GM23248 (cell line): Measurements from ENCODE around the gene C1QTNF1. TPM values are rescaled to one million over a fixed set of nuclear protein-coding genes. Genes with fewer than 3 reads are reported as not detected.

Source experiments
- DNase-seq: peaks from one replicate; pipeline ENCODE4 v3.0.0-alpha.2; 2015
- H2AFZ ChIP-seq: fragments of 200-600 bp; sonication (generic); 2 replicates; pipeline ENCODE4 v1.6.1; 2016; ENCODE audit warnings: antibody characterized with exemption
- H3F3A ChIP-seq: fragments of 200-600 bp; sonication (generic); 2 replicates; pipeline ENCODE4 v1.6.1; 2016; ENCODE audit warnings: mild to moderate bottlenecking, antibody characterized with exemption, mixed run types; ENCODE audit not compliant: insufficient read depth
- H3K27ac ChIP-seq: fragments of 200-600 bp; sonication (generic); 2 replicates; pipeline ENCODE4 v1.5.1; 2016; ENCODE audit warnings: mild to moderate bottlenecking
- H3K27me3 ChIP-seq: fragments of 200-600 bp; sonication (generic); replicated peaks from 2 replicates; pipeline ENCODE4 v1.6.1; 2016; ENCODE audit warnings: mild to moderate bottlenecking; ENCODE audit not compliant: insufficient read depth
- H3K36me3 ChIP-seq: fragments of 200-600 bp; sonication (generic); 2 replicates; pipeline ENCODE4 v1.6.1; 2016; ENCODE audit warnings: low read depth, mild to moderate bottlenecking
- H3K4me1 ChIP-seq: fragments of 200-600 bp; sonication (generic); 2 replicates; pipeline ENCODE4 v1.6.1; 2016; ENCODE audit warnings: mild to moderate bottlenecking; ENCODE audit not compliant: insufficient read depth
- H3K4me2 ChIP-seq: fragments of 200-600 bp; sonication (generic); one replicate; pipeline ENCODE4 v1.6.1; 2016; ENCODE audit warnings: mild to moderate bottlenecking; ENCODE audit not compliant: unreplicated experiment
- H3K4me3 ChIP-seq: fragments of 200-600 bp; sonication (generic); 2 replicates; pipeline ENCODE4 v1.5.1; 2016; ENCODE audit warnings: mild to moderate bottlenecking
- H3K79me2 ChIP-seq: fragments of 200-600 bp; sonication (generic); 2 replicates; pipeline ENCODE4 v1.6.1; 2016; ENCODE audit warnings: mild to moderate bottlenecking; ENCODE audit not compliant: insufficient read depth
- H3K9ac ChIP-seq: fragments of 200-600 bp; sonication (generic); 2 replicates; pipeline ENCODE4 v1.6.1; 2016; ENCODE audit warnings: mild to moderate bottlenecking
- H3K9me2 ChIP-seq: fragments of 200-600 bp; sonication (generic); 2 replicates; pipeline ENCODE4 v1.6.1; 2016; ENCODE audit warnings: mixed run types, mild to moderate bottlenecking, moderate library complexity; ENCODE audit not compliant: insufficient read depth
- H3K9me3 ChIP-seq: fragments of 200-600 bp; sonication (generic); one replicate; pipeline ENCODE4 v1.6.1; 2017; ENCODE audit warnings: low read depth
- H4K20me1 ChIP-seq: fragments of 200-600 bp; sonication (generic); 2 replicates; pipeline ENCODE4 v1.6.0; 2016; ENCODE audit not compliant: insufficient read depth
- EZH2 ChIP-seq: fragments of 200-600 bp; sonication (generic); IDR thresholded peaks from 2 replicates; pipeline ENCODE4 v1.6.1; 2018; ENCODE audit warnings: antibody characterized with exemption, mild to moderate bottlenecking; ENCODE audit not compliant: insufficient read depth, poor library complexity, severe bottlenecking
- EZH2phosphoT487 ChIP-seq: fragments of 200-600 bp; sonication (generic); IDR thresholded peaks from 2 replicates; pipeline ENCODE4 v1.6.1; 2018; ENCODE audit warnings: antibody characterized with exemption, moderate library complexity, mild to moderate bottlenecking, low read depth; ENCODE audit not compliant: insufficient read depth
- WGBS, 2 experiments: methylation state at CpG; one replicate each; pipeline ENCODE4 v1.1.6; 2015 to 2017; ENCODE audit warnings: low lambda C conversion rate in 2 of 2, low coverage in 1 of 2; ENCODE audit errors: missing lambda C conversion rate in 2 of 2; 5-methylcytosine and 5-hydroxymethylcytosine counted together
- in situ Hi-C: fragments of 300-500 bp; cut with MboI; formaldehyde crosslinking; loops from 2 replicates; pipeline ENCODE4 v1.15.0; 2020
- polyA plus RNA-seq: library from polyadenylated mRNA; unstranded; fragments of >200 nt; fragmentation: Nextera tagmentation; extraction: Ambion mirVana; gene quantifications from 2 replicates; pipeline ENCODE4 v1.2.1, GENCODE V29; 2016
- total RNA-seq: library from RNA; depleted of rRNA; stranded (reverse); fragments of >200 nt; shearing (Covaris generic); gene quantifications from 2 replicates; pipeline ENCODE4 v1.2.3, GENCODE V29; 2014

Gene C1QTNF1
- total and polyA plus RNA-seq, 2 experiments from 2014 or later: 6.1 to 12.2 TPM

- peaks cover 5% of the 10 kb centered on the region for H3K9me3 ChIP-seq
- no peaks in the 10 kb centered on the region for H3K27me3 ChIP-seq
- H3K36me3 ChIP-seq: no peaks in the 10 kb centered on the region
- no peak overlapping the region for H3K9ac ChIP-seq
- H3K4me3 ChIP-seq: no peak overlapping the region
- no peak overlapping the region for H3K4me2 ChIP-seq
- H2AFZ ChIP-seq: no peak overlapping the region
- no peaks in the 10 kb centered on the region for H3K9me2 ChIP-seq
- no peaks in the 10 kb centered on the region for H3K79me2 ChIP-seq
- H3K4me1 ChIP-seq: no peaks in the 10 kb centered on the region
- H4K20me1 ChIP-seq: no peaks in the 10 kb centered on the region
- 54 to 64% methylated on average over 2 of the region's 2 CpGs for WGBS, 2 experiments
- in situ Hi-C loops: no loop called here
- H3K27ac ChIP-seq: no peak overlapping the region
- peaks cover 9% of the 10 kb centered on the region; the same call in 1 of the 2 replicates for H3F3A ChIP-seq
- DNase-seq: no peak
- TF ChIP-seq EZH2phosphoT487 (no peak), EZH2 (no peak)
Measured at GRCh38 chr17:79054200-79054960, 30.4 kb downstream of the C1QTNF1 start.

- no peaks in the 10 kb centered on the region for H3K79me2 ChIP-seq
- WGBS, 2 experiments: 81 to 87% methylated on average over 5 of the region's 5 CpGs
- H3K9me3 ChIP-seq: peaks cover 5% of the 10 kb centered on the region
- no peak for DNase-seq
- no peak overlapping the region for H3K9ac ChIP-seq
- peaks cover 9% of the 10 kb centered on the region; the same call in 1 of the 2 replicates for H3F3A ChIP-seq
- H3K9me2 ChIP-seq: no peaks in the 10 kb centered on the region
- no peaks in the 10 kb centered on the region for H3K27me3 ChIP-seq
- H3K4me2 ChIP-seq: no peak overlapping the region
- no peaks in the 10 kb centered on the region for H4K20me1 ChIP-seq
- H3K27ac ChIP-seq: no peak overlapping the region
- H2AFZ ChIP-seq: no peak overlapping the region
- in situ Hi-C loops: no loop called here
- H3K36me3 ChIP-seq: no peaks in the 10 kb centered on the region
- TF ChIP-seq EZH2phosphoT487 (no peak), EZH2 (no peak)
- H3K4me1 ChIP-seq: no peaks in the 10 kb centered on the region
- no peak overlapping the region for H3K4me3 ChIP-seq
Measured at GRCh38 chr17:79055197-79055596, 31.2 kb downstream of the C1QTNF1 start.

- Histone ChIP-seq H3K36me3 (no peaks in the 10 kb centered on the region), H3F3A (peaks cover 8% of the 10 kb centered on the region; the same call in 1 of the 2 replicates), H3K9me3 (peaks cover 5% of the 10 kb centered on the region), H4K20me1 (no peaks in the 10 kb centered on the region), H3K4me1 (no peaks in the 10 kb centered on the region), H3K9ac (no peak overlapping the region), H3K27me3 (no peaks in the 10 kb centered on the region), H2AFZ (no peak overlapping the region), H3K4me3 (no peak overlapping the region), H3K9me2 (no peaks in the 10 kb centered on the region), H3K4me2 (no peak overlapping the region), H3K79me2 (no peaks in the 10 kb centered on the region), H3K27ac (no peak overlapping the region)
- no peak for DNase-seq
- no peak for TF ChIP-seq EZH2
- TF ChIP-seq EZH2phosphoT487: no peak
- 71 to 82% methylated on average over 10 of the region's 10 CpGs for WGBS, 2 experiments
- in situ Hi-C loops: no loop called here
Measured at GRCh38 chr17:79057737-79058385, 33.9 kb downstream of the C1QTNF1 start.

GRCh38 chr17:79062691-79063090, 38.7 kb downstream of the C1QTNF1 start:
- Histone ChIP-seq H3F3A (no peaks in the 10 kb centered on the region), H3K4me3 (no peak overlapping the region), H3K27ac (no peak overlapping the region), H3K36me3 (no peaks in the 10 kb centered on the region), H3K79me2 (no peaks in the 10 kb centered on the region), H3K4me2 (no peak overlapping the region), H3K9me3 (no peaks in the 10 kb centered on the region), H4K20me1 (no peaks in the 10 kb centered on the region), H3K9ac (no peak overlapping the region), H3K9me2 (no peaks in the 10 kb centered on the region), H3K4me1 (no peaks in the 10 kb centered on the region), H2AFZ (no peak overlapping the region), H3K27me3 (0 out of 2 replicates have a peak, but pooled peaks cover 5% of the 10 kb centered on the region)
- in situ Hi-C loops: no loop called here
- TF ChIP-seq EZH2 (no peak), EZH2phosphoT487 (no peak)
- no peak for DNase-seq
- WGBS, 2 experiments: 77 to 80% methylated on average over 7 of the region's 7 CpGs
